Measurements from ENCODE around the gene PHLPP2. TPM values are rescaled to one million over a fixed set of nuclear protein-coding genes. Genes with fewer than 3 reads are reported as not detected.

Gene PHLPP2
- total RNA-seq, 1 experiment from 2014 or later, result 4.4 TPM

- H3K27me3 ChIP-seq (ENCODE audit: low read length), result no peaks in the 10 kb centered on the region
- no peaks in the 10 kb centered on the region for H3K9me2 ChIP-seq (replicated peaks; ENCODE audit: low read length)
- ChIA-PET POLR2A (ENCODE audit: unreplicated experiment) (no interaction called here), CTCF (no interaction called here)
- TF ChIP-seq CTCF (conservative IDR thresholded peaks at IDR 0.05; ENCODE audit: low read depth, low read length) (no peak), EZH2 (IDR thresholded peaks at IDR 0.05; ENCODE audit: low read length, unreplicated experiment) (no peak), EZH2phosphoT487 (IDR thresholded peaks at IDR 0.05; ENCODE audit: borderline replicate concordance, low read length) (no peak)
- H3K27ac ChIP-seq (ENCODE audit: low read length), result no peak overlapping the region
- H3K9me3 ChIP-seq (ENCODE audit: low read length), result no peaks in the 10 kb centered on the region
- no peaks in the 10 kb centered on the region for H3F3A ChIP-seq (ENCODE audit: low read length, unreplicated experiment)
- H3K79me2 ChIP-seq (ENCODE audit: low read length), result no peaks in the 10 kb centered on the region
- intact Hi-C loops (cut with micrococcal nuclease), result no loop called here
- DNase-seq (no peak), ATAC-seq (no peak)
- H3K4me2 ChIP-seq (ENCODE audit: low read length), result no peak overlapping the region
- no TSS peak for BruUV-seq (replicated peaks)
- no peaks in the 10 kb centered on the region for H4K20me1 ChIP-seq (ENCODE audit: low read length)
- H3K9ac ChIP-seq (ENCODE audit: low read length), result no peak overlapping the region
- H3K4me3 ChIP-seq (ENCODE audit: low read length), result no peak overlapping the region
- no peaks in the 10 kb centered on the region for H3K4me1 ChIP-seq (ENCODE audit: insufficient read depth, low read length)
- peaks cover 32% of the 10 kb centered on the region for H3K36me3 ChIP-seq (ENCODE audit: low read depth, low read length)
- no peak overlapping the region for H2AFZ ChIP-seq (ENCODE audit: low read length)
Measured at GRCh38 chr16:71738855-71739254, 14.4 kb upstream of the PHLPP2 start.

GRCh38 chr16:71737501-71737900 lies 13.0 kb upstream of the PHLPP2 start:
- Histone ChIP-seq H4K20me1 (ENCODE audit: low read length) (no peaks in the 10 kb centered on the region), H3K27ac (ENCODE audit: low read length) (no peak overlapping the region), H3K27me3 (ENCODE audit: low read length) (no peaks in the 10 kb centered on the region), H3K79me2 (ENCODE audit: low read length) (no peaks in the 10 kb centered on the region), H3K4me1 (ENCODE audit: insufficient read depth, low read length) (no peaks in the 10 kb centered on the region), H3K36me3 (ENCODE audit: low read depth, low read length) (peaks cover 45% of the 10 kb centered on the region), H3K9me2 (replicated peaks; ENCODE audit: low read length) (no peaks in the 10 kb centered on the region), H3F3A (ENCODE audit: low read length, unreplicated experiment) (no peaks in the 10 kb centered on the region), H3K4me2 (ENCODE audit: low read length) (no peak overlapping the region), H3K9me3 (ENCODE audit: low read length) (no peaks in the 10 kb centered on the region), H3K4me3 (ENCODE audit: low read length) (no peak overlapping the region), H3K9ac (ENCODE audit: low read length) (no peak overlapping the region), H2AFZ (ENCODE audit: low read length) (no peak overlapping the region)
- DNase-seq, result no peak
- ATAC-seq, result no peak
- BruUV-seq (replicated peaks), result no TSS peak
- intact Hi-C loops (cut with micrococcal nuclease), result no loop called here
- POLR2A ChIA-PET (ENCODE audit: unreplicated experiment), result no interaction called here
- CTCF ChIA-PET, result no interaction called here
- TF ChIP-seq EZH2phosphoT487 (IDR thresholded peaks at IDR 0.05; ENCODE audit: borderline replicate concordance, low read length) (no peak), EZH2 (IDR thresholded peaks at IDR 0.05; ENCODE audit: low read length, unreplicated experiment) (no peak), CTCF (conservative IDR thresholded peaks at IDR 0.05; ENCODE audit: low read depth, low read length) (no peak)

GRCh38 chr16:71734511-71734910 lies 10.0 kb upstream of the PHLPP2 start:
- no peak overlapping the region for H3K4me2 ChIP-seq (ENCODE audit: low read length)
- intact Hi-C loops (cut with micrococcal nuclease), result no loop called here
- DNase-seq, result no peak
- H3K9me2 ChIP-seq (replicated peaks; ENCODE audit: low read length), result no peaks in the 10 kb centered on the region
- CTCF ChIA-PET, result no interaction called here
- TF ChIP-seq EZH2phosphoT487 (IDR thresholded peaks at IDR 0.05; ENCODE audit: borderline replicate concordance, low read length) (no peak), EZH2 (IDR thresholded peaks at IDR 0.05; ENCODE audit: low read length, unreplicated experiment) (no peak), CTCF (conservative IDR thresholded peaks at IDR 0.05; ENCODE audit: low read depth, low read length) (no peak)
- H3K9ac ChIP-seq (ENCODE audit: low read length), result no peak overlapping the region
- H3K27ac ChIP-seq (ENCODE audit: low read length), result no peak overlapping the region
- POLR2A ChIA-PET (ENCODE audit: unreplicated experiment), result no interaction called here
- H3K4me1 ChIP-seq (ENCODE audit: insufficient read depth, low read length), result no peaks in the 10 kb centered on the region
- no peaks in the 10 kb centered on the region for H4K20me1 ChIP-seq (ENCODE audit: low read length)
- ATAC-seq, result no peak
- H3K27me3 ChIP-seq (ENCODE audit: low read length), result no peaks in the 10 kb centered on the region
- no peak overlapping the region for H2AFZ ChIP-seq (ENCODE audit: low read length)
- no peaks in the 10 kb centered on the region for H3K9me3 ChIP-seq (ENCODE audit: low read length)
- no peak overlapping the region for H3K4me3 ChIP-seq (ENCODE audit: low read length)
- no peaks in the 10 kb centered on the region for H3F3A ChIP-seq (ENCODE audit: low read length, unreplicated experiment)
- no TSS peak for BruUV-seq (replicated peaks)
- peaks cover 49% of the 10 kb centered on the region for H3K36me3 ChIP-seq (ENCODE audit: low read depth, low read length)
- no peaks in the 10 kb centered on the region for H3K79me2 ChIP-seq (ENCODE audit: low read length)
